ENCODE measurements around the gene SEMA3C. TPM values are rescaled to one million over a fixed set of nuclear protein-coding genes. Genes with fewer than 3 reads are reported as not detected.
"Not testable (repeated sequence)": the region's sequence is repeated elsewhere in the genome, so short reads cannot be mapped to it uniquely, and the experiment has no call there.

Gene SEMA3C
- total RNA-seq, 1 donor from 2014 or later: 0.26 TPM

DNA sequence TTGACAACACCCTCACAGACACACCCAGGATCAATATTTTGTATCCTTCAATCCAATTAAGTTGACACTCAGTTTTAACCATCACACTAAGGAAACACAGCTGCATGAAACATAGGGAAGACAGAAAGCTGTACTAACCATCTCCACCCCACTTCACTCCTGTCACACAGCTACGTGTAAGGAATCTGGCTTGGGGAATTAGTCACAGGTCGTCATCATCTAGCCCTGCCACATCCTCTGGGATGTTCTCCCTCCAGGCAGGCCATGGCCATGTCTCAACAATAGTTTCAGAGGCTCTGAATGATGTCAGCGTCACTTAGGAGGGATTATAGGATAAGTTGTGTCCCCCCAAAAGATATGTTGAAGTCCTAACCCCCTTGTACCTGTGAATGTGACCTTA lies 10.8 kb upstream of the SEMA3C start:
- H3K4me1 Mint-ChIP-seq (ENCODE audit: unreplicated experiment): no peaks in the 10 kb centered on the region
- no peak for DNase-seq (ENCODE audit: low spot score)
- H3K27me3 Mint-ChIP-seq (ENCODE audit: unreplicated experiment): no peaks in the 10 kb centered on the region
- TF ChIP-seq CTCF (IDR thresholded peaks at IDR 0.05; ENCODE audit: unreplicated experiment): no peak
- no peaks in the 10 kb centered on the region for H3K9me3 Mint-ChIP-seq (ENCODE audit: unreplicated experiment)
- H3K4me3 Mint-ChIP-seq (ENCODE audit: unreplicated experiment): no peak overlapping the region
- no peak overlapping the region for H3K27ac Mint-ChIP-seq (ENCODE audit: unreplicated experiment)
- H3K36me3 Mint-ChIP-seq (ENCODE audit: low read depth, unreplicated experiment): no peaks in the 10 kb centered on the region

DNA sequence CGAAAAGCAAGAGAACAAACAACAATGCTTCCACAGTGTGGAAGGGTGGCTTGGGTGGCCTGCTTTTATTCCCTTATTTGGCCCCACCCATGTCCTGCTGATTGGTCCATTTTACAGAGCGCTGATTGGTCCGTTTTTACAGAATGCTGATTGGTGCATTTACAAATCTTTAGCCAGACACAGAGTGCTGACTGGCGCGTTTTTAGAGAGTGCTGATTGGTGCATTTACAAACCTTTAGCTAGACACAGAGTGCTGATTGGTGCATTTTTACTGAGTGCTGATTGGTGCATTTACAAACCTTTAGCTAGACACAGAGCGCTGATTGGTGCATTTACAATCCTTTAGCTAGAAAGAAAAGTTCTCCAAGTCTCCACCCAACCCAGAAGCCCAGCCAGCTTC lies 8.1 kb upstream of the SEMA3C start:
- not testable (repeated sequence) for DNase-seq (ENCODE audit: low spot score); H3K27ac Mint-ChIP-seq (ENCODE audit: unreplicated experiment); H3K4me3 Mint-ChIP-seq (ENCODE audit: unreplicated experiment); H3K4me1 Mint-ChIP-seq (ENCODE audit: unreplicated experiment); H3K36me3 Mint-ChIP-seq (ENCODE audit: low read depth, unreplicated experiment); H3K9me3 Mint-ChIP-seq (ENCODE audit: unreplicated experiment); H3K27me3 Mint-ChIP-seq (ENCODE audit: unreplicated experiment)

- Mint-ChIP-seq H3K27me3 (ENCODE audit: unreplicated experiment) (peaks cover 1% of the 10 kb centered on the region), H3K36me3 (ENCODE audit: low read depth, unreplicated experiment) (no peaks in the 10 kb centered on the region), H3K4me1 (ENCODE audit: unreplicated experiment) (peaks cover 2% of the 10 kb centered on the region), H3K9me3 (ENCODE audit: unreplicated experiment) (no peaks in the 10 kb centered on the region), H3K4me3 (ENCODE audit: unreplicated experiment) (no peak overlapping the region), H3K27ac (ENCODE audit: unreplicated experiment) (no peak overlapping the region)
- DNase-seq (ENCODE audit: low spot score): no peak
- no peak for TF ChIP-seq CTCF (IDR thresholded peaks at IDR 0.05; ENCODE audit: unreplicated experiment)
These were observed 5.2 kb upstream of the SEMA3C start for GRCh38 chr7:80924090-80924489.

DNA sequence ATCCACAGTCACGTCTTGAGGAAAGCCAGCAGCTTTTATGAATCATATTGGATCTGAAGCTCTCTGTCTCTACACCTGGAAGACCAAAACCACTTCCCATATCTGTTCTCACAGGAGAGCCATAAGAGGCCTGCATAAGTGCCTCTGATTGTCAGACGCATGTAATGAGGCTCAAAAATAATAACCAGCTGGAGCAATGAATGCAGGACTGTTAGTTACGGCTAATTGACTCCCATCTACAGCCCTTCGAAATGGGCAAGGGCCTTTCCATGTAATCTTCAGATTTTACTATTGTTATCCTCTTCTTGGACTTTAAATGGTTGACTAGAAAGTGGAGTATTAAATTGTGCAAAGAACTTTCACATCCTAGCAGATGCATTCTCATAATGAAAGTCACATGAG lies 4.4 kb upstream of the SEMA3C start:
- TF ChIP-seq CTCF (IDR thresholded peaks at IDR 0.05; ENCODE audit: unreplicated experiment): no peak
- H3K27me3 Mint-ChIP-seq (ENCODE audit: unreplicated experiment): peaks cover 1% of the 10 kb centered on the region
- DNase-seq (ENCODE audit: low spot score): no peak
- no peaks in the 10 kb centered on the region for H3K36me3 Mint-ChIP-seq (ENCODE audit: low read depth, unreplicated experiment)
- no peak overlapping the region for H3K4me3 Mint-ChIP-seq (ENCODE audit: unreplicated experiment)
- H3K4me1 Mint-ChIP-seq (ENCODE audit: unreplicated experiment): peaks cover 2% of the 10 kb centered on the region
- no peaks in the 10 kb centered on the region for H3K9me3 Mint-ChIP-seq (ENCODE audit: unreplicated experiment)
- H3K27ac Mint-ChIP-seq (ENCODE audit: unreplicated experiment): no peak overlapping the region

DNA sequence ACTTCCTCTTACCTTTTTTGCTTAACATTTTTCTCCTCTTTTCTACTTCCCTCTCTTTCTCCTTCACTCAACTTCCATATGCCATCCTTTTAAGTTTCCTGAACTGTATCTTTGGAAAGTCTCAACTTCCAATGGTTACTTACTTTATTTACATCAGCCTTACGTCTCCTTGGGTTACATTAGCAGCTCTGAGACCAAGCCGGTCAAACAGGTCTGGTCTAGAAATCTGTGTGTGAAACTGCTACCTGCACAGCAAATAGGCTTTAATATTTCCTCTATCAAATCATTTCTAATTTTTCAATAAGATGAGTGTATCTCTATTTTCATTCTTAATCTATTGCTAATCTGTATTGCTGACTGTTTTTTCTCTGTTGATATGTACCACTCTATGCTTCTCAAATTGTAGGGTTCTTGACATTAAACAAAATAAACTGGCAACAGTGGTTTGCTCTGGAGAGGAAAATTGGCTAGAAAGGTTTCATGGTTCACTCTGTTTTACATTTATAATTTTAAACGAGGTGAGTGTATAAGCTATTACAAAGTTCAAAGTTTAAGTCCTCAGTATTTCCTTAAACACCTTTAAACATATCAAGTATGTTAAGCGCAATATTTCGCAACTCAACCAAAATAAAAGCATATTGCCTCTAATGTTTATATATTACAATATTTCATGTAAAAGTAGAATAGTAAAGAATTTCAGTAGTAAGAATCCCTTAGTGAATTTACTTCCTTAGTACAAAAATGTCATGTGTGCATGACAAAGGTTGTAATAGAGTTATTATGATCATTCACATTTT lies 3.6 kb upstream of the SEMA3C start:
- no peak for TF ChIP-seq CTCF (IDR thresholded peaks at IDR 0.05; ENCODE audit: unreplicated experiment)
- no peaks in the 10 kb centered on the region for H3K9me3 Mint-ChIP-seq (ENCODE audit: unreplicated experiment)
- peaks cover 2% of the 10 kb centered on the region for H3K4me1 Mint-ChIP-seq (ENCODE audit: unreplicated experiment)
- no peak for DNase-seq (ENCODE audit: low spot score)
- no peaks in the 10 kb centered on the region for H3K36me3 Mint-ChIP-seq (ENCODE audit: low read depth, unreplicated experiment)
- peaks cover 2% of the 10 kb centered on the region for H3K27me3 Mint-ChIP-seq (ENCODE audit: unreplicated experiment)
- H3K27ac Mint-ChIP-seq (ENCODE audit: unreplicated experiment): no peak overlapping the region
- H3K4me3 Mint-ChIP-seq (ENCODE audit: unreplicated experiment): no peak overlapping the region
